ENCODE results near the gene FTCD.

- TF ChIP-seq, protein P1, sequence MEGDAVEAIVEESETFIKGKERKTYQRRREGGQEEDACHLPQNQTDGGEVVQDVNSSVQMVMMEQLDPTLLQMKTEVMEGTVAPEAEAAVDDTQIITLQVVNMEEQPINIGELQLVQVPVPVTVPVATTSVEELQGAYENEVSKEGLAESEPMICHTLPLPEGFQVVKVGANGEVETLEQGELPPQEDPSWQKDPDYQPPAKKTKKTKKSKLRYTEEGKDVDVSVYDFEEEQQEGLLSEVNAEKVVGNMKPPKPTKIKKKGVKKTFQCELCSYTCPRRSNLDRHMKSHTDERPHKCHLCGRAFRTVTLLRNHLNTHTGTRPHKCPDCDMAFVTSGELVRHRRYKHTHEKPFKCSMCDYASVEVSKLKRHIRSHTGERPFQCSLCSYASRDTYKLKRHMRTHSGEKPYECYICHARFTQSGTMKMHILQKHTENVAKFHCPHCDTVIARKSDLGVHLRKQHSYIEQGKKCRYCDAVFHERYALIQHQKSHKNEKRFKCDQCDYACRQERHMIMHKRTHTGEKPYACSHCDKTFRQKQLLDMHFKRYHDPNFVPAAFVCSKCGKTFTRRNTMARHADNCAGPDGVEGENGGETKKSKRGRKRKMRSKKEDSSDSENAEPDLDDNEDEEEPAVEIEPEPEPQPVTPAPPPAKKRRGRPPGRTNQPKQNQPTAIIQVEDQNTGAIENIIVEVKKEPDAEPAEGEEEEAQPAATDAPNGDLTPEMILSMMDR (conservative IDR thresholded peaks at IDR 0.05; ENCODE audit: low read length): no peak
- TF ChIP-seq EZH2phosphoT487 (IDR thresholded peaks at IDR 0.05; ENCODE audit: borderline replicate concordance, low read depth, low read length): no peak
These were observed 44.2 kb downstream of the FTCD start for GRCh38 chr21:46111193-46111571.
